Mesenchymal stem cell (in vitro differentiated cells and primary cell): ENCODE data around the gene IKZF2.

Source experiments
- DNase-seq: peaks from one replicate; pipeline ENCODE4 v3.0.0-alpha.2; 2013
- H2AFZ ChIP-seq: one replicate; pipeline ENCODE4 v1.6.1; 2013; ENCODE audit warnings: low read depth, mild to moderate bottlenecking, control low read depth, inconsistent platforms, low read length, moderate library complexity
- H2AK5ac ChIP-seq: 2 replicates; pipeline ENCODE4 v1.6.1; 2013; ENCODE audit warnings: low read length, moderate library complexity, mild to moderate bottlenecking, inconsistent platforms; ENCODE audit not compliant: severe bottlenecking
- H2BK120ac ChIP-seq: one replicate; pipeline ENCODE4 v1.6.1; 2013; ENCODE audit warnings: low read depth, mild to moderate bottlenecking, inconsistent platforms, low read length, moderate library complexity
- H2BK12ac ChIP-seq, 2 experiments: one replicate each; pipeline ENCODE4 v1.6.1; 2013; ENCODE audit warnings: inconsistent platforms in 2 of 2, low read length in 2 of 2, mild to moderate bottlenecking in 2 of 2, moderate library complexity in 2 of 2, control low read depth in 1 of 2
- H2BK15ac ChIP-seq: one replicate; pipeline ENCODE4 v1.6.1; 2013; ENCODE audit warnings: mild to moderate bottlenecking, low read depth, inconsistent platforms; ENCODE audit not compliant: poor library complexity, severe bottlenecking
- H2BK5ac ChIP-seq: 2 replicates; pipeline ENCODE4 v1.6.1; 2013; ENCODE audit warnings: low read depth, mild to moderate bottlenecking, low read length, control low read depth, inconsistent platforms; ENCODE audit not compliant: poor library complexity, severe bottlenecking
- H3K14ac ChIP-seq, 2 experiments: one replicate each; pipeline ENCODE4 v1.6.1; 2013; ENCODE audit warnings: inconsistent platforms in 2 of 2, low read length in 2 of 2, control low read depth in 1 of 2, mild to moderate bottlenecking in 1 of 2, moderate library complexity in 1 of 2
- H3K18ac ChIP-seq, 2 experiments: one replicate each; pipeline ENCODE4 v1.6.1; 2013; ENCODE audit warnings: inconsistent platforms in 2 of 2, low read length in 2 of 2, control low read depth in 1 of 2, low read depth in 1 of 2, mild to moderate bottlenecking in 1 of 2
- H3K23ac ChIP-seq, 2 experiments: one replicate each; pipeline ENCODE4 v1.6.1; 2013; ENCODE audit warnings: inconsistent platforms in 2 of 2, low read length in 2 of 2, mild to moderate bottlenecking in 2 of 2, moderate library complexity in 2 of 2, control low read depth in 1 of 2
- H3K27ac ChIP-seq: 2 replicates; pipeline ENCODE4 v1.5.1; 2013; ENCODE audit warnings: mild to moderate bottlenecking, moderate library complexity, low read length, control low read depth, inconsistent platforms; ENCODE audit not compliant: poor library complexity, severe bottlenecking
- H3K27me3 ChIP-seq, 2 experiments: 2 replicates each; pipeline versions ENCODE4 v1.6.1 to v1.7.0; 2013; ENCODE audit warnings: low read length in 2 of 2, mild to moderate bottlenecking in 2 of 2, moderate library complexity in 2 of 2, control low read depth in 1 of 2, inconsistent platforms in 1 of 2; ENCODE audit not compliant: control insufficient read depth in 1 of 2, insufficient read depth in 1 of 2
- H3K36me3 ChIP-seq, 2 experiments: 2 replicates each; pipeline versions ENCODE4 v1.6.1 to v1.7.0; 2013; ENCODE audit warnings: low read length in 2 of 2, control low read depth in 1 of 2, inconsistent platforms in 1 of 2, low read depth in 1 of 2, mild to moderate bottlenecking in 1 of 2; ENCODE audit not compliant: insufficient read depth in 2 of 2, control insufficient read depth in 1 of 2
- H3K4ac ChIP-seq, 2 experiments: one replicate each; pipeline ENCODE4 v1.6.1; 2013; ENCODE audit warnings: inconsistent platforms in 2 of 2, low read length in 2 of 2, mild to moderate bottlenecking in 2 of 2, moderate library complexity in 2 of 2, control low read depth in 1 of 2, low read depth in 1 of 2
- H3K4me1 ChIP-seq: 2 replicates; pipeline ENCODE4 v1.6.1; 2013; ENCODE audit warnings: low read depth, low read length, control low read depth; ENCODE audit not compliant: control insufficient read depth, insufficient read depth
- H3K4me2 ChIP-seq: 2 replicates; pipeline ENCODE4 v1.6.1; 2013; ENCODE audit warnings: low read length, mild to moderate bottlenecking, inconsistent platforms; ENCODE audit not compliant: poor library complexity, severe bottlenecking
- H3K4me3 ChIP-seq, 2 experiments: 2 replicates each; pipeline versions ENCODE4 v1.5.1 to v1.7.0; 2013; ENCODE audit warnings: low read length in 2 of 2, mild to moderate bottlenecking in 2 of 2, control low read depth in 1 of 2, low read depth in 1 of 2; ENCODE audit not compliant: insufficient read depth in 1 of 2
- H3K79me1 ChIP-seq: replicated peaks from 2 replicates; pipeline ENCODE4 v1.6.1; 2013; ENCODE audit warnings: mild to moderate bottlenecking, control low read depth, low read length, inconsistent platforms; ENCODE audit not compliant: poor library complexity, severe bottlenecking
- H3K9ac ChIP-seq: 2 replicates; pipeline ENCODE4 v1.7.0; 2013; ENCODE audit warnings: mild to moderate bottlenecking, low read length, moderate library complexity
- H3K9me3 ChIP-seq: 2 replicates; pipeline ENCODE4 v1.7.0; 2013; ENCODE audit warnings: mild to moderate bottlenecking, low read length; ENCODE audit not compliant: control insufficient read depth
- H4K8ac ChIP-seq: one replicate; pipeline ENCODE4 v1.6.1; 2013; ENCODE audit warnings: inconsistent platforms, mild to moderate bottlenecking, low read length, moderate library complexity
- H4K91ac ChIP-seq: one replicate; pipeline ENCODE4 v1.6.1; 2013; ENCODE audit warnings: mild to moderate bottlenecking, low read length, inconsistent platforms
- WGBS: methylation state at CpG from one replicate; pipeline ENCODE4 v1.1.7; 2013; ENCODE audit warnings: mixed read lengths; 5-methylcytosine and 5-hydroxymethylcytosine counted together

Gene IKZF2

GRCh38 chr2:212962691-212963090 lies 188.7 kb downstream of the IKZF2 start:
- no peak overlapping the region for H3K18ac ChIP-seq
- H3K23ac ChIP-seq, result no peak overlapping the region
- no CpG with 5 or more reads among the region's 1 CpG for WGBS
- no peak overlapping the region for H3K4me2 ChIP-seq
- no peak overlapping the region for H2AK5ac ChIP-seq
- H3K27ac ChIP-seq, result no peak overlapping the region
- no peak overlapping the region for H2BK12ac ChIP-seq
- no peaks in the 10 kb centered on the region for H3K9me3 ChIP-seq
- H3K4me3 ChIP-seq, result no peak overlapping the region
- H3K79me1 ChIP-seq, result no peaks in the 10 kb centered on the region
- no peak overlapping the region for H2AFZ ChIP-seq
- H3K4me1 ChIP-seq, result no peaks in the 10 kb centered on the region
- no peak overlapping the region for H3K14ac ChIP-seq
- H3K4ac ChIP-seq, result no peak overlapping the region
- no peak overlapping the region for H4K91ac ChIP-seq
- no peak overlapping the region for H3K9ac ChIP-seq
- H2BK5ac ChIP-seq, result no peak overlapping the region
- H2BK15ac ChIP-seq, result no peak overlapping the region
- no peak for DNase-seq
- no peaks in the 10 kb centered on the region for H3K27me3 ChIP-seq
- no peak overlapping the region for H4K8ac ChIP-seq
- no peak overlapping the region for H2BK120ac ChIP-seq
- no peaks in the 10 kb centered on the region for H3K36me3 ChIP-seq

- H3K4me2 ChIP-seq, result no peak overlapping the region
- H4K91ac ChIP-seq, result no peak overlapping the region
- no peak overlapping the region for H4K8ac ChIP-seq
- H2AK5ac ChIP-seq, result no peak overlapping the region
- peak overlapping the region in 1 of 2 experiments; percentile 9 for H3K14ac ChIP-seq
- no peak overlapping the region for H3K4ac ChIP-seq
- H2BK5ac ChIP-seq, result no peak overlapping the region
- H2BK12ac ChIP-seq, result no peak overlapping the region
- no peaks in the 10 kb centered on the region for H3K79me1 ChIP-seq
- no peak overlapping the region for H2BK15ac ChIP-seq
- WGBS, result 50% methylated on average over 1 of the region's 1 CpG
- H3K23ac ChIP-seq, result no peak overlapping the region
- no peaks in the 10 kb centered on the region for H3K9me3 ChIP-seq
- no peak overlapping the region for H2BK120ac ChIP-seq
- no peak overlapping the region for H3K18ac ChIP-seq
- no peaks in the 10 kb centered on the region for H3K27me3 ChIP-seq
- H3K4me3 ChIP-seq, result no peak overlapping the region
- no peaks in the 10 kb centered on the region for H3K4me1 ChIP-seq
- H3K36me3 ChIP-seq, result no peaks in the 10 kb centered on the region
- no peak overlapping the region for H3K9ac ChIP-seq
- no peak overlapping the region for H2AFZ ChIP-seq
- DNase-seq, result no peak
- no peak overlapping the region for H3K27ac ChIP-seq
Observed at GRCh38 chr2:212961255-212961654, 190.2 kb downstream of the IKZF2 start.

DNA sequence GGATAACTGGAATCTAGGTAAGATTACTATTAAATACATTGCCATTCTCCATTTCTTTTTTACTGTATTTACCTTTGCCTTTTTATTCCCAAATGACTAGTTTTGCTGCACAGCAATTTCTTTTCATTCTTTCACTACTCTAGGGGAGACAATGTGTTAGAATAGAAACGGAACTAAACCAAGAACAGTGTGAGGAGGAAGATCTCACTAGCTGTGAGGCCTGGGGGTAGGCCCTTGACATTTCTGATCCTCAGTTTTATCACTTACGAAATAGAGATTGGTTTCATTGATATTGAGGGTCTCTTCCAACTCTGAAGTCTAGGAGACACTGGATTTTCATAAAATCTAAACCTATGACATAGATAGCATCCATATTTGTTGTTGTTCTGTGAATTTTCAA lies 191.1 kb downstream of the IKZF2 start:
- Histone ChIP-seq H3K4me3 (no peak overlapping the region), H2BK5ac (no peak overlapping the region), H3K9ac (no peak overlapping the region), H4K8ac (no peak overlapping the region), H3K4ac (no peak overlapping the region), H2BK15ac (no peak overlapping the region), H2BK120ac (no peak overlapping the region), H3K36me3 (no peaks in the 10 kb centered on the region), H2AFZ (no peak overlapping the region), H3K18ac (no peak overlapping the region), H3K4me2 (no peak overlapping the region), H3K79me1 (no peaks in the 10 kb centered on the region), H3K27me3 (no peaks in the 10 kb centered on the region), H3K27ac (no peak overlapping the region), H2AK5ac (no peak overlapping the region), H3K4me1 (no peaks in the 10 kb centered on the region), H2BK12ac (no peak overlapping the region), H4K91ac (no peak overlapping the region), H3K14ac (no peak overlapping the region), H3K23ac (no peak overlapping the region), H3K9me3 (no peaks in the 10 kb centered on the region)
- DNase-seq, result no peak
- WGBS, result 86% methylated on average over 1 of the region's 2 CpGs

DNA sequence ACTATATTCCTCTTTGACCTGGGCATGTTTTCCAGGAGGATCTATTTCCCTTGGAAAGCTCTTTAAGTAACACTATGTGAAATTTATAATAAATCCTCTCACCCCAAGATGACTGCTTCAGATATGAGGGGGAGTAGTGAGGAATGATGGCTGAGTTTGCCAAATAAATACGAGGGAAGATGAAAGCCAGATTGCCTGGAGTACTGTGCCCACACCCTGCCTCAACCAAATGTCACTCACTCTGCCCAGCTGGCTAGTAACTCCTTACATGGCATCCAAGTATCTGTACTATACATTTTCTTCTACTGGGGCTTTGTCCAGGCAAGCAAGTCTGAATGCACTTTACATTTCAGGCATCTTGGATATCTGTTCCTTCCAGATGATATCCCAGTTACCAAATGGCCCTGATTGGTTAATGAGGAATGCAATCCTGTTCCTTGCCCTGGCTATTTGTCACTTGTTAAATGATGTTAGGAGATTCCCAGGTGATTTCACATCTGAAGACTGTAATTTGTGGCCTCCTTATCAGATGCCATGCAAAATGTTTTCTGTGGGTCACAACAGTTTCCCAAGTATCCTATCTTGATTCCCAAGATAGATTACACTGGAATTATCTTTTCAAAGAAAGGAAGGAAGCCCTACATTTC lies 191.8 kb downstream of the IKZF2 start:
- no peak overlapping the region for H2BK120ac ChIP-seq
- H3K36me3 ChIP-seq, result no peaks in the 10 kb centered on the region
- WGBS, result 83% methylated on average over 1 of the region's 1 CpG
- no peak overlapping the region for H2BK5ac ChIP-seq
- no peaks in the 10 kb centered on the region for H3K9me3 ChIP-seq
- H3K23ac ChIP-seq, result no peak overlapping the region
- no peak overlapping the region for H2BK12ac ChIP-seq
- H2BK15ac ChIP-seq, result no peak overlapping the region
- no peaks in the 10 kb centered on the region for H3K27me3 ChIP-seq
- H4K8ac ChIP-seq, result no peak overlapping the region
- H3K18ac ChIP-seq, result no peak overlapping the region
- no peak overlapping the region for H2AK5ac ChIP-seq
- H3K4me3 ChIP-seq, result no peak overlapping the region
- no peak overlapping the region for H3K27ac ChIP-seq
- no peak overlapping the region for H3K4ac ChIP-seq
- H3K4me1 ChIP-seq, result no peaks in the 10 kb centered on the region
- H3K14ac ChIP-seq, result no peak overlapping the region
- no peak overlapping the region for H3K4me2 ChIP-seq
- H4K91ac ChIP-seq, result no peak overlapping the region
- peak overlapping the region; percentile 30 for H3K9ac ChIP-seq
- no peak for DNase-seq
- no peak overlapping the region for H2AFZ ChIP-seq
- H3K79me1 ChIP-seq, result no peaks in the 10 kb centered on the region
